ENCODE data around the gene ZNF581.
A peak's percentile ranks its signal among the peaks of the same experiment; 100 is the strongest.

Gene ZNF581

DNA sequence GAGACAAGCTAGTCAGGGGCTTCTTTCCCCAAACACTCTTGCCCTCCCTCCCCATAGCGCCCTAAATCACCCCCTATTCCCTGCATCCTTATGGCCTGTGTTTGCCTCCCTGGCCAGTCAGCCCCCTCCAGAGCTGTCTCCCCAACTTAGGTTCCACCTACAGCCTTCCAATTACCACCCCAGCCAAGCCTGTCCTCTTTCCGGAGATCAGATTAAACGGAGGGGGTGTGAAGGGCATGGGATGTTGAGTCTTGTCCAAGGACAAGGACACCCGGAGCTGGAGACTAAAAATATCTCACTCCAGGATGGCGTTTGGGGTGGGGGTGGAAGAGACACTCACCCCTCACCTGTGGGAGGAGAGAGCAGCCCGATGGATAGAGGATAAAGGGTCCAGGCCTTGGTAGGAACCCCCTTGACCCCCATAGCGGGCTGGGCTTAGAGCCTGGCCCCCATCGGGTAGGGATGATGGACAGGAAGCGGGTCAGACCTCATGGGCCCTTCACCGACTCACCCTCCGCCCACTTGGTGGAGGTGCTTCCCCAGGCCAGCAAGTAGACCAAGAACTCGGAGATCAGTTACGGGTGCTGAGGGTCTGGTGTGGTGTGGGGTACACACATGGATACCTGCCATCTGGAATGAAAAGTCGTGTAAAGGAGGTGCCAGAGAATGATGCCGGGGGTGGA is 32.0 kb upstream of the ZNF581 start:
- ChIA-PET POLR2A (ENCODE audit: low non-redundant PET) (no interaction called here), CTCF (interaction anchor here (0.9 kb wide), 1 partner anchor 20 kb away, joined by 3 read pairs; no protein-coding TSS in a partner anchor)
- H3K27ac ChIP-seq, result peak overlapping the region; percentile 1; the same call in 1 of the 2 replicates
- TF ChIP-seq, protein P1, sequence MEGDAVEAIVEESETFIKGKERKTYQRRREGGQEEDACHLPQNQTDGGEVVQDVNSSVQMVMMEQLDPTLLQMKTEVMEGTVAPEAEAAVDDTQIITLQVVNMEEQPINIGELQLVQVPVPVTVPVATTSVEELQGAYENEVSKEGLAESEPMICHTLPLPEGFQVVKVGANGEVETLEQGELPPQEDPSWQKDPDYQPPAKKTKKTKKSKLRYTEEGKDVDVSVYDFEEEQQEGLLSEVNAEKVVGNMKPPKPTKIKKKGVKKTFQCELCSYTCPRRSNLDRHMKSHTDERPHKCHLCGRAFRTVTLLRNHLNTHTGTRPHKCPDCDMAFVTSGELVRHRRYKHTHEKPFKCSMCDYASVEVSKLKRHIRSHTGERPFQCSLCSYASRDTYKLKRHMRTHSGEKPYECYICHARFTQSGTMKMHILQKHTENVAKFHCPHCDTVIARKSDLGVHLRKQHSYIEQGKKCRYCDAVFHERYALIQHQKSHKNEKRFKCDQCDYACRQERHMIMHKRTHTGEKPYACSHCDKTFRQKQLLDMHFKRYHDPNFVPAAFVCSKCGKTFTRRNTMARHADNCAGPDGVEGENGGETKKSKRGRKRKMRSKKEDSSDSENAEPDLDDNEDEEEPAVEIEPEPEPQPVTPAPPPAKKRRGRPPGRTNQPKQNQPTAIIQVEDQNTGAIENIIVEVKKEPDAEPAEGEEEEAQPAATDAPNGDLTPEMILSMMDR (conservative IDR thresholded peaks at IDR 0.05; ENCODE audit: low read depth), result no peak
- no peak for DNase-seq (ENCODE audit: low spot score)

DNA sequence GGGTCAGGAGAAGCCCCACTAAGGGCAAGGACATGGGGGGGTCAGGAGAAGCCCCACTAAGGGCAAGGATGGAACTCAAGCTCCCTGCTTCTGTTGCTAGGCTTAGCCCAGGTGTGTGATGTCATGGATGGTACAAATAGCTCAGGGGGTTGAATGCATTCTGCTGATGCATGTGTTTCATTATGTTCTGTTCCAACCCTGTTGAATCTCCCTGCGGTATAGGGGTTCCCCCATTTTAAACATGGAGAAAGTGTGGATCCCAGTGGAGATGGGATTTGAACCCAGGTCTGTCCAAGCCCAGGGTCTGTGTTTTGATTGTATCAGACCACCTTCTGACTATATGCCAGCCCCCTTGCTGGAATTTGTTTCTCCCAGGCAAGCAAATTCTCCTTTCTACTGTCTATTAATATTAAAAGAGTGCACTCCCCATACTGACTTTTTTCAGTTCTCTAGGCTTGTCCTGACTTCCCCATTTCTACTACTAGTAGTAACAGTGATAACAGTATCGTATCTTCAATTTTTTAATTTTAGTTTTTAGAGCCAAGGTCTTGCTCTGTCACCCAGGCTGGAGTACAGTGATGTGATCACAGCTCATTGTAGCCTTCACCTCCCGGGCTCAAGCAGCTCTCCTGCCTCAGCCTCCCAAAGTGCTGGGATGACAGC is 31.3 kb upstream of the ZNF581 start:
- ChIA-PET POLR2A (ENCODE audit: low non-redundant PET) (interaction anchor here (0.7 kb wide), 1 partner anchor 12 kb away, joined by 3 read pairs; the partner anchor contains the start of gene ZNF784), CTCF (interaction anchor here (0.8 kb wide), 1 partner anchor 20 kb away, joined by 5 read pairs; no protein-coding TSS in a partner anchor)
- peak overlapping the region; percentile 27 for H3K27ac ChIP-seq
- DNase-seq (ENCODE audit: low spot score), result no peak
- TF ChIP-seq, protein P1 (conservative IDR thresholded peaks at IDR 0.05; ENCODE audit: low read depth), result no peak

DNA sequence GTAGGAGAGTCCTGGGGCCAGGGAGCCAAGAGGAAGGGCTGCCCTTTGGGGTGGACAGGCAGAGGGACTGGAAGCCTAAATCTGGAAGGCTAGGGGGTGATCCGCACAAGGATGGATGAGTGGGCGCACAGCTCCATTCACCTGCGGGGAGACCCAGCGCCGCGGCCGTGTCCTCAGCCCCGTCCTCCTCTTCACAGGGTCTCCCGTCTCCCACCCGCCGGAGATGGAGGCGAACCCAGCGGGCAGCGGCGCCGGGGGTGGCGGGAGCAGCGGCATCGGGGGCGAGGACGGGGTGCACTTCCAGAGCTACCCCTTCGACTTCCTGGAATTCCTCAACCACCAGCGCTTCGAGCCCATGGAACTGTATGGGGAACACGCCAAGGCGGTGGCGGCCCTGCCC is 30.1 kb upstream of the ZNF581 start:
- POLR2A ChIA-PET (ENCODE audit: low non-redundant PET), result no interaction called here
- peak overlapping the region; percentile 27; the same call in 1 of the 2 replicates for H3K27ac ChIP-seq
- no peak for DNase-seq (ENCODE audit: low spot score)
- TF ChIP-seq, protein P1 (conservative IDR thresholded peaks at IDR 0.05; ENCODE audit: low read depth), result no peak
- CTCF ChIA-PET, result interaction anchor here (0.7 kb wide), 1 partner anchor 102 kb away, joined by 4 read pairs; no protein-coding TSS in a partner anchor

DNA sequence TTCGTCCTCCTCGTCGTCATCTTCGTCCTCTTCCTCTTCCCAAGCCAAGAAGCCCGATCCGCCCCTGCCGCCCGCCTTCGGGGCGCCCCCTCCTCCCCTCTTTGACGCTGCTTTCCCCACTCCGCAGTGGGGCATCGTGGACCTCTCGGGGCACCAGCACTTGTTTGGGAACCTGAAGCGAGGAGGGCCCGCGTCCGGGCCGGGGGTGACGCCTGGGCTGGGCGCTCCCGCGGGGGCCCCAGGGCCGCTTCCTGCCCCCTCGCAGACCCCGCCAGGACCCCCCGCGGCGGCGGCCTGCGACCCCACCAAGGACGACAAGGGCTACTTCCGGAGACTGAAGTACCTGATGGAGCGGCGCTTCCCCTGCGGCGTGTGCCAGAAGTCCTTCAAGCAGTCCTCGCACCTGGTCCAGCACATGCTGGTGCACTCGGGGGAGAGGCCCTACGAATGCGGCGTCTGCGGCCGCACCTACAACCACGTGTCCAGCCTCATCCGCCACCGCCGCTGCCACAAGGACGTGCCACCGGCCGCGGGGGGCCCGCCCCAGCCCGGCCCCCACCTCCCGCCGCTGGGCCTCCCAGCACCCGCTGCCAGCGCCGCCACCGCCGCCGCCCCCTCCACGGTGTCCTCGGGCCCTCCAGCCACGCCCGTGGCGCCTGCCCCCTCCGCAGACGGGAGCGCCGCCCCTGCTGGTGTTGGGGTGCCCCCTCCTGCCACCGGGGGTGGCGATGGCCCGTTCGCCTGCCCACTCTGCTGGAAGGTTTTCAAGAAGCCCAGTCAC is 29.3 kb upstream of the ZNF581 start:
- no peak overlapping the region for H3K27ac ChIP-seq
- ChIA-PET POLR2A (ENCODE audit: low non-redundant PET) (no interaction called here), CTCF (no interaction called here)
- no peak for DNase-seq (ENCODE audit: low spot score)
- TF ChIP-seq, protein P1 (conservative IDR thresholded peaks at IDR 0.05; ENCODE audit: low read depth), result no peak

DNA sequence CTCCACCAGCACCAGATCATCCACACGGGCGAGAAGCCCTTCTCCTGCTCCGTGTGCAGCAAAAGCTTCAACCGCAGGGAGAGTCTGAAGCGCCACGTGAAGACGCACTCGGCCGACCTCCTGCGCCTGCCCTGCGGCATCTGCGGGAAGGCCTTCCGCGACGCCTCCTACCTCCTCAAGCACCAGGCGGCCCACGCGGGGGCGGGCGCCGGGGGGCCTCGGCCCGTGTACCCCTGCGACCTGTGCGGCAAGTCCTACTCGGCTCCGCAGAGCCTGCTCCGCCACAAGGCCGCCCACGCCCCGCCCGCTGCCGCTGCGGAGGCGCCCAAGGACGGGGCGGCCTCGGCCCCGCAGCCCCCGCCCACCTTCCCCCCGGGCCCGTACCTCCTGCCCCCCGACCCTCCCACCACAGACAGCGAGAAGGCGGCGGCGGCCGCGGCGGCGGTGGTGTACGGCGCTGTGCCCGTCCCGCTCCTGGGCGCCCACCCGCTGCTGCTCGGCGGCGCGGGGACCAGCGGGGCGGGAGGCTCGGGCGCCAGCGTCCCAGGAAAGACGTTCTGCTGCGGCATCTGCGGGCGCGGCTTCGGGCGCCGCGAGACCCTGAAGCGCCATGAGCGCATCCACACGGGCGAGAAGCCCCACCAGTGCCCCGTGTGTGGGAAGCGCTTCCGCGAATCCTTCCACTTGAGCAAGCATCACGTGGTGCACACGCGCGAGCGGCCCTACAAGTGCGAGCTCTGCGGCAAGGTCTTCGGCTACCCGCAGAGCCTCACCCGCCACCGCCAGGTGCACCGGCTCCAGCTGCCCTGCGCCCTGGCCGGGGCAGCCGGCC is 28.5 kb upstream of the ZNF581 start:
- no peak overlapping the region for H3K27ac ChIP-seq
- ChIA-PET CTCF (no interaction called here), POLR2A (ENCODE audit: low non-redundant PET) (no interaction called here)
- TF ChIP-seq, protein P1 (conservative IDR thresholded peaks at IDR 0.05; ENCODE audit: low read depth), result no peak
- no peak for DNase-seq (ENCODE audit: low spot score)
